K562 (cell line): ENCODE data around the gene PBRM1. TPM values are rescaled to one million over a fixed set of nuclear protein-coding genes. Genes with fewer than 3 reads are reported as not detected.

Experiments used
- ATAC-seq: fragments of 200-7000 bp; cut with Tn5 transposase; 3 replicates; pipeline ENCODE4 v1.9.1; 2020; ENCODE audit warnings: moderate library complexity
- BruUV-seq: library from RNA; stranded (reverse); fragments of 400-500 nt; replicated peaks from 2 replicates; lab custom pipeline; 2021; lab: Mats Ljungman, UMichigan
- CTCF ChIA-PET: fragments of 300-600 bp; formaldehyde crosslinking; extraction: SDS; loops from one replicate; lab custom pipeline; 2021; ENCODE audit warnings: low intra/inter-chr PET ratio; lab: Yijun Ruan, JAX
- POLR2A ChIA-PET: fragments of 300-600, 350-650 bp; sonication (Branson Sonifier 250); formaldehyde crosslinking; extraction: SDS; loops from one replicate; lab custom pipeline; 2021; ENCODE audit warnings: antibody characterized with exemption, inconsistent platforms; lab: Yijun Ruan, JAX
- DNase-seq, 4 experiments: peaks; one replicate each; pipeline versions ENCODE4 v3.0.0 to v3.0.0-alpha.2; 2011 to 2018; ENCODE audit warnings: low spot score in 3 of 4, mixed read lengths in 3 of 4; ENCODE audit errors: extremely low read depth in 1 of 4
- FAIRE-seq: peaks from 2 replicates; lab custom pipeline; 2011; peaks lifted over from hg19 to GRCh38; lab: Jason Lieb, UNC
- H2AFZ ChIP-seq: 2 replicates; pipeline ENCODE4 v1.6.0; 2011; ENCODE audit warnings: low read depth, low read length, control low read depth, inconsistent platforms
- H3K27ac ChIP-seq: fragments of 200-600 bp; 3 replicates; pipeline ENCODE4 v1.8.0; 2011; ENCODE audit warnings: low read depth, mild to moderate bottlenecking, control low read depth, inconsistent platforms, low read length, moderate library complexity, mixed read lengths; ENCODE audit errors: extremely low read depth
- H3K27me3 ChIP-seq, 2 experiments: fragments of 300-600 bp in 1 of 2; 2 replicates in 1 of 2; 3 replicates in 1 of 2; pipeline versions ENCODE4 v1.6.0 to v1.8.0; 2011; ENCODE audit warnings: inconsistent platforms in 2 of 2, low read length in 2 of 2, mild to moderate bottlenecking in 1 of 2, mixed read lengths in 1 of 2, moderate library complexity in 1 of 2; ENCODE audit not compliant: control insufficient read depth in 2 of 2, insufficient read depth in 2 of 2
- H3K36me3 ChIP-seq: fragments of 300-600 bp; 3 replicates; pipeline ENCODE4 v1.8.0; 2011; ENCODE audit warnings: mild to moderate bottlenecking, low read length, inconsistent platforms; ENCODE audit not compliant: control insufficient read depth, insufficient read depth
- H3K4me1 ChIP-seq, 2 experiments: fragments of 200-600 bp in 1 of 2; replicated peaks in 1 of 2; 2 replicates in 1 of 2; 3 replicates in 1 of 2; pipeline versions ENCODE4 v1.5.1 to v1.8.0; 2011; ENCODE audit warnings: inconsistent platforms in 2 of 2, low read length in 2 of 2, mild to moderate bottlenecking in 1 of 2, mixed read lengths in 1 of 2, moderate library complexity in 1 of 2; ENCODE audit not compliant: control insufficient read depth in 2 of 2, insufficient read depth in 2 of 2
- H3K4me2 ChIP-seq: 2 replicates; pipeline ENCODE4 v1.6.1; 2011; ENCODE audit warnings: low read length, control low read depth, inconsistent platforms, mixed read lengths; ENCODE audit not compliant: insufficient read depth
- H3K4me3 ChIP-seq: fragments of 200-600 bp; sonication (generic), shearing (Covaris generic); 2 replicates; pipeline ENCODE4 v1.5.1; 2016; ENCODE audit warnings: control low read depth, inconsistent platforms
- H3K79me2 ChIP-seq: fragments of 200-600 bp; 3 replicates; pipeline ENCODE4 v1.8.0; 2011; ENCODE audit warnings: low read length, inconsistent platforms; ENCODE audit not compliant: control insufficient read depth, insufficient read depth
- H3K9ac ChIP-seq, 2 experiments: 2 replicates each; pipeline versions ENCODE4 v1.6.0 to v1.6.1; 2011; ENCODE audit warnings: low read depth in 2 of 2, low read length in 2 of 2, control low read depth in 1 of 2, inconsistent platforms in 1 of 2, mild to moderate bottlenecking in 1 of 2, mixed read lengths in 1 of 2; ENCODE audit not compliant: insufficient read depth in 1 of 2
- H3K9me1 ChIP-seq: one replicate; pipeline ENCODE4 v1.6.0; 2011; ENCODE audit warnings: inconsistent platforms, mild to moderate bottlenecking, low read length, moderate library complexity; ENCODE audit not compliant: control insufficient read depth, insufficient read depth
- H3K9me3 ChIP-seq: replicated peaks from 2 replicates; pipeline ENCODE4 v1.5.1; 2011; ENCODE audit warnings: low read depth, low read length, inconsistent platforms; ENCODE audit not compliant: control insufficient read depth, insufficient read depth
- H4K20me1 ChIP-seq: replicated peaks from 2 replicates; pipeline ENCODE4 v1.6.1; 2011; ENCODE audit warnings: low read length, inconsistent platforms, mixed read lengths; ENCODE audit not compliant: control insufficient read depth, insufficient read depth
- C11orf30 ChIP-seq: fragments of 450-650 bp; IDR thresholded peaks from 2 replicates; pipeline ENCODE4 v1.6.1; 2016; ENCODE audit warnings: low read depth, mild to moderate bottlenecking
- EGR1 ChIP-seq: fragments of 450-650 bp; conservative IDR thresholded peaks from 2 replicates; pipeline ENCODE4 v1.6.1; 2017; ENCODE audit warnings: mild to moderate bottlenecking
- HNRNPUL1 ChIP-seq: fragments of 200-400 bp; formaldehyde crosslinking; IDR thresholded peaks from 2 replicates; pipeline ENCODE4 v1.6.1; 2017; ENCODE audit warnings: low read length
- MAFG ChIP-seq: fragments of 450-650 bp; conservative IDR thresholded peaks from 2 replicates; pipeline ENCODE4 v1.6.1; 2016; ENCODE audit warnings: missing genetic modification characterization, missing compliant biosample characterization
- NFE2 ChIP-seq: IDR thresholded peaks from 2 replicates; pipeline ENCODE4 v1.6.1; 2014; ENCODE audit warnings: antibody characterized with exemption, low read depth
- ZNF316 ChIP-seq: fragments of 450-650 bp; IDR thresholded peaks from 2 replicates; pipeline ENCODE4 v1.6.1; 2016
- WGBS: fragments of 100-300 bp; shearing (Covaris generic); methylation state at CpG from one replicate; pipeline ENCODE4 v1.1.6; 2016; ENCODE audit warnings: low coverage, mixed read lengths; ENCODE audit not compliant: insufficient coverage; ENCODE audit errors: missing lambda C conversion rate; 5-methylcytosine and 5-hydroxymethylcytosine counted together
- in situ Hi-C: fragments of 300-500 bp; cut with MboI; formaldehyde crosslinking; loops from 4 replicates; pipeline ENCODE4 v1.15.0; 2018; ENCODE audit warnings: inconsistent platforms, mixed read lengths
- intact Hi-C: fragments of 100-400 bp; cut with micrococcal nuclease; formaldehyde crosslinking; loops from 2 replicates; pipeline ENCODE4 v1.14.2; 2022
- polyA plus RNA-seq, 8 experiments: library from polyadenylated mRNA; depleted of rRNA in 4 of 8; stranded (reverse) in 5 of 8; unstranded in 3 of 8; fragments of >200 nt; fragmentation: Nextera tagmentation in 2 of 8; fragmentation: Illumina TruSeq in 1 of 8; extraction: Ambion mirVana in 2 of 8; extraction: Trizol in 1 of 8; gene quantifications; 2 replicates each; pipeline versions ENCODE4 v1.2.1 to v1.2.3, GENCODE V29; 2011 to 2014; ENCODE audit warnings: inconsistent platforms in 1 of 8, missing spikeins in 1 of 8
- total RNA-seq, 7 experiments: library from RNA; depleted of rRNA in 6 of 7; stranded (reverse); fragments of >200 nt in 6 of 7; fragmentation: Illumina TruSeq in 2 of 7; extraction: Trizol in 2 of 7; gene quantifications; 2 replicates each; pipeline versions ENCODE4 v1.2.1 to v1.2.3, GENCODE V29; 2011 to 2021; ENCODE audit warnings: low replicate concordance in 1 of 7
- TF ChIP-seq, protein P1 (sequence below): fragments of 250-450 bp; sonication (Bioruptor Pico); IDR thresholded peaks from 2 replicates; pipeline ENCODE4 v1.8.0; 2022; ENCODE audit warnings: moderate library complexity, mild to moderate bottlenecking, inconsistent platforms
- TF ChIP-seq, protein P2 (sequence below): fragments of 200-800 bp; sonication (Bioruptor generic); IDR thresholded peaks from 2 replicates; pipeline ENCODE4 v1.6.1; 2017; ENCODE audit warnings: missing genetic modification characterization, missing compliant biosample characterization

PBRM1 gene
- total and polyA plus RNA-seq, 9 of the 15 experiments (the other 6 are each of a cell fraction or from before 2014, with no cell fraction given): 3.9 to 31.8 (median 19.0) TPM

GRCh38 chr3:52498137-52499054 is 187.3 kb downstream of the PBRM1 start:
- Histone ChIP-seq H3K9me1 (no peaks in the 10 kb centered on the region), H3K4me1 (peaks cover 5 to 52% of the 10 kb centered on the region in 2 experiments; a peak in 3 of 5 replicates), H3K79me2 (no peaks in the 10 kb centered on the region), H3K9me3 (no peaks in the 10 kb centered on the region), H3K4me2 (no peak overlapping the region), H3K36me3 (no peaks in the 10 kb centered on the region), H3K9ac (peak overlapping the region in 1 of 2 experiments; percentile 55; a peak in 2 of 4 replicates), H3K27me3 (no peaks in the 10 kb centered on the region), H3K4me3 (no peak overlapping the region), H4K20me1 (no peaks in the 10 kb centered on the region), H3K27ac (no peak overlapping the region), H2AFZ (0 out of 2 replicates have a peak overlapping the region, but pooled peaks have one; percentile 4)
- FAIRE-seq (no peak), DNase-seq (peak; percentile 21 to 47 (median 36)), ATAC-seq (peak; percentile 14; the same call in 2 of the 3 replicates)
- 36% methylated on average over 20 of the region's 24 CpGs for WGBS
- ChIA-PET CTCF (no interaction called here), POLR2A (interaction anchor here (0.6 to 1.5 kb wide), 3 partner anchors 8 to 246 kb away, joined by 3 to 5 read pairs (median 4); no protein-coding TSS in a partner anchor)
- 0 out of 2 replicates have a peak, but pooled peaks have one; percentile 19 for TF ChIP-seq MAFG (tag)
- TF ChIP-seq NFE2: peak; percentile 56; the same call in 1 of the 2 replicates
- no peak for TF ChIP-seq HNRNPUL1
- TF ChIP-seq EGR1: peak; percentile 45; the same call in 1 of the 2 replicates
- TF ChIP-seq, protein P1, sequence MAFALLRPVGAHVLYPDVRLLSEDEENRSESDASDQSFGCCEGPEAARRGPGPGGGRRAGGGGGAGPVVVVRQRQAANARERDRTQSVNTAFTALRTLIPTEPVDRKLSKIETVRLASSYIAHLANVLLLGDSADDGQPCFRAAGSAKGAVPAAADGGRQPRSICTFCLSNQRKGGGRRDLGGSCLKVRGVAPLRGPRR: no peak
- peak; percentile 62 for TF ChIP-seq C11orf30
- TF ChIP-seq ZNF316: peak; percentile 55
- TF ChIP-seq, protein P2, sequence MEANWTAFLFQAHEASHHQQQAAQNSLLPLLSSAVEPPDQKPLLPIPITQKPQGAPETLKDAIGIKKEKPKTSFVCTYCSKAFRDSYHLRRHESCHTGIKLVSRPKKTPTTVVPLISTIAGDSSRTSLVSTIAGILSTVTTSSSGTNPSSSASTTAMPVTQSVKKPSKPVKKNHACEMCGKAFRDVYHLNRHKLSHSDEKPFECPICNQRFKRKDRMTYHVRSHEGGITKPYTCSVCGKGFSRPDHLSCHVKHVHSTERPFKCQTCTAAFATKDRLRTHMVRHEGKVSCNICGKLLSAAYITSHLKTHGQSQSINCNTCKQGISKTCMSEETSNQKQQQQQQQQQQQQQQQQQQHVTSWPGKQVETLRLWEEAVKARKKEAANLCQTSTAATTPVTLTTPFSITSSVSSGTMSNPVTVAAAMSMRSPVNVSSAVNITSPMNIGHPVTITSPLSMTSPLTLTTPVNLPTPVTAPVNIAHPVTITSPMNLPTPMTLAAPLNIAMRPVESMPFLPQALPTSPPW (CRISPR knock-in tag): peak; percentile 72
- no TSS peak for BruUV-seq
- intact Hi-C loops (no loop called here), in situ Hi-C loops (no loop called here)
